OCI-LY7 (cell line): ENCODE measurements around the gene SOX12. TPM values are rescaled to one million over a fixed set of nuclear protein-coding genes. Genes with fewer than 3 reads are reported as not detected.
A peak's percentile ranks its signal among the peaks of the same experiment; 100 is the strongest.

ENCODE experiments used
- Bru-seq: library from RNA; stranded (reverse); fragments of 400-500 nt; gene quantifications from one replicate; lab custom pipeline; 2021; lab: Mats Ljungman, UMichigan
- BruChase-seq, 2 experiments: library from RNA; stranded (reverse); fragments of 400-500 nt; gene quantifications; one replicate each; lab custom pipeline; 2021; lab: Mats Ljungman, UMichigan
- BruUV-seq: library from RNA; stranded (reverse); fragments of 400-500 nt; replicated peaks from 2 replicates; lab custom pipeline; 2021; lab: Mats Ljungman, UMichigan
- CTCF ChIA-PET: fragments of 300-600 bp; sonication (Branson Sonifier 250); formaldehyde crosslinking; loops from one replicate; lab custom pipeline; 2022; ENCODE audit warnings: antibody characterized with exemption; ENCODE audit not compliant: unreplicated experiment; lab: Charles Lee
- POLR2A ChIA-PET: fragments of 300-600 bp; sonication (Branson Sonifier 250); formaldehyde crosslinking; loops from one replicate; lab custom pipeline; 2022; ENCODE audit warnings: antibody characterized with exemption; lab: Charles Lee
- DNase-seq: peaks from one replicate; pipeline ENCODE4 v3.0.0-alpha.2; 2015; ENCODE audit warnings: low spot score
- H2AFZ ChIP-seq: fragments of 200-600 bp; sonication (generic), shearing (Covaris generic); 2 replicates; pipeline ENCODE4 v1.6.1; 2014; ENCODE audit warnings: mild to moderate bottlenecking, antibody characterized with exemption, low read length, moderate library complexity
- H3K27ac ChIP-seq: fragments of 200-600 bp; sonication (generic); 2 replicates; pipeline ENCODE4 v1.5.1; 2014; ENCODE audit warnings: mixed run types, low read depth, mild to moderate bottlenecking, moderate library complexity, low read length, inconsistent platforms; ENCODE audit not compliant: poor library complexity, severe bottlenecking
- H3K36me3 ChIP-seq: fragments of 200-600 bp; sonication (generic); 2 replicates; pipeline ENCODE4 v1.6.1; 2014; ENCODE audit warnings: mild to moderate bottlenecking, antibody characterized with exemption, low read length, moderate library complexity, mixed read lengths; ENCODE audit not compliant: insufficient read depth
- H3K4me1 ChIP-seq: fragments of 200-600 bp; sonication (generic); 2 replicates; pipeline ENCODE4 v1.5.1; 2014; ENCODE audit warnings: mild to moderate bottlenecking, low read length; ENCODE audit not compliant: insufficient read depth, poor library complexity, severe bottlenecking
- H3K4me2 ChIP-seq: fragments of 200-600 bp; sonication (generic); 2 replicates; pipeline ENCODE4 v1.6.1; 2014; ENCODE audit warnings: mild to moderate bottlenecking, low read length
- H3K4me3 ChIP-seq: fragments of 200-600 bp; sonication (generic); 2 replicates; pipeline ENCODE4 v1.5.1; 2014; ENCODE audit warnings: mild to moderate bottlenecking, low read depth, low read length; ENCODE audit not compliant: poor library complexity, severe bottlenecking
- H3K79me2 ChIP-seq: fragments of 200-600 bp; sonication (generic); 2 replicates; pipeline ENCODE4 v1.6.1; 2016; ENCODE audit warnings: low read depth, mild to moderate bottlenecking, low read length, moderate library complexity, mixed read lengths; ENCODE audit not compliant: insufficient read depth
- H3K9me2 ChIP-seq: fragments of 200-600 bp; sonication (generic); 2 replicates; pipeline ENCODE4 v1.6.1; 2016; ENCODE audit warnings: mild to moderate bottlenecking, low read length, mixed read lengths; ENCODE audit not compliant: insufficient read depth
- H3K9me3 ChIP-seq: fragments of 200-600 bp; sonication (generic); 2 replicates; pipeline ENCODE4 v1.6.1; 2014; ENCODE audit warnings: mild to moderate bottlenecking, mixed run types, low read length, mixed read lengths
- H4K20me1 ChIP-seq: fragments of 200-600 bp; sonication (generic); 2 replicates; pipeline ENCODE4 v1.6.1; 2014; ENCODE audit warnings: mild to moderate bottlenecking, antibody characterized with exemption, low read length, moderate library complexity, mixed read lengths; ENCODE audit not compliant: insufficient read depth
- CTCF ChIP-seq: fragments of 200-600 bp; sonication (generic); conservative IDR thresholded peaks from 2 replicates; pipeline ENCODE4 v1.5.1; 2014; ENCODE audit warnings: mild to moderate bottlenecking, antibody characterized with exemption, low read length, moderate library complexity, mixed read lengths
- EZH2phosphoT487 ChIP-seq: fragments of 200-600 bp; sonication (generic); IDR thresholded peaks from 2 replicates; pipeline ENCODE4 v1.6.1; 2018; ENCODE audit warnings: low read depth, borderline replicate concordance, mild to moderate bottlenecking, mixed run types, antibody characterized with exemption, low read length, moderate library complexity, mixed read lengths
- intact Hi-C: fragments of 100-400 bp; cut with micrococcal nuclease; formaldehyde crosslinking; loops from one replicate; pipeline ENCODE4 v1.10.0; 2022; ENCODE audit not compliant: unreplicated experiment
- long read RNA-seq: library from polyadenylated mRNA; stranded (forward); transcript quantifications from one replicate; pipeline ENCODE4 v2.0.0, GENCODE V29; 2022
- total RNA-seq, 2 experiments: library from RNA; depleted of rRNA in 1 of 2; stranded (reverse); fragments of >200 nt in 1 of 2; shearing (Covaris generic) in 1 of 2; gene quantifications; 2 replicates each; pipeline ENCODE4 v1.2.3, GENCODE V29; 2014 to 2022

The SOX12 gene
- 12.9 and 16.4 TPM in 2 replicates for total RNA-seq (2014; rRNA removed; shearing (Covaris generic))
- total RNA-seq (2022), result 43.8 and 46.6 TPM in 2 replicates
- percentile 69 among the genes with signal in this experiment for Bru-seq, nascent RNA
- percentile 84 among the genes with signal in this experiment for BruChase-seq, experiment 1, labeled RNA remaining after a 6-hour chase
- percentile 89 among the genes with signal in this experiment for BruChase-seq, experiment 2, labeled RNA remaining after a 2-hour chase
- long read RNA-seq, full-length matches to known transcripts, result 30 of 30 reads
- long read RNA-seq, partial matches to known transcripts, result 0 of 30 reads
- long read RNA-seq, other reads (novel, unspliced or antisense), result 0 of 30 reads

DNA sequence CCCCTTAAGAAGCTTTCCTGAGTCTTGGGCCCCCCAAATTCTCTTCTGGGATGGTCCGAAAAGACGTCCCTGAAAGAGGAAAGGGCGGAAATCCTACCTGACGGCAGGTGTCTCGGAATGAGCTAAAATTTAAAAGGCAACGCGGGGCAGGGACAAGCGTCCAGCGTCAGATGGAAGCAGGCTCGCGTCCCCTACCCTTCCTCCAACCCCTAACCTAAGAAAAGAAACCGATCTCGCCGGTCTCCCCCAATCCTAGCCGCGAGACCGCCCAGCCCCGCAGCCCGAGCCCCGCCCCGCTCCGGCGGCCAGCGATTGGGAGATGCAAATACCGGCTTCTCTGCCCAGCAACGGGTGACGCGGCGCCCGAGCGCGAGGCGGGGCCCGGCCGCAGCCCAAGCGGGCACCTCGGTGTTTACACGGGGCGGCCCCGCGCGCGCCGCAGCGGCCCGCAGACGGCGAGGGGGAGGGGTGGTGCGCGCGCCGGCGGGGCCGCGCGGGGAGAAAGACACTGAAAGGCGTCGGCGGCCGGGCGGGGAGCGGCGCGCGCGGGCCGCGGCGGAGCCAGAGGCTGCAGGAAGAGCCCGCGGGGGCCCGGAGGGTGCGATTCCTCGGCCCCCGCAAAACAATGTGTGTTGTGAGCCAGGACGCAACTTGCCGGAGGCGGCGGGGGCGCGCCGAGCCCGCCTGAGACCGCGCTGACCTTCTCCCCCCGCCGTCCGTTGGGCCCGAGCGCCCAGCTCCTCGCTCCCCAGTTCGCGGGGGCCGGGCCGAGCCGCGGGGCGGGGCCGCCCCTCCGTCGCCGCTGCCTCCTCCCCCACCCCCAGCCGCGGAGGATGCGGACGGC, at the start of gene SOX12:
Gene SOX12, plus strand, starts transcription at position 508 of the 844 bp plus-strand sequence. CDS start 373 bp downstream, outside the sequence.
- Histone ChIP-seq H3K27ac (peak within 1 kb of the TSS; percentile 85), H3K79me2 (peaks cover 35% of the 10 kb centered on the region), H3K4me2 (peak within 1 kb of the TSS; percentile 99), H3K4me3 (peak within 1 kb of the TSS; percentile 98), H3K9me3 (no peaks in the 10 kb centered on the region), H2AFZ (peak within 1 kb of the TSS; percentile 91), H3K9me2 (no peaks in the 10 kb centered on the region), H3K4me1 (peaks cover 34% of the 10 kb centered on the region), H4K20me1 (peaks cover 19% of the 10 kb centered on the region; the same call in 1 of the 2 replicates), H3K36me3 (peaks cover 28% of the 10 kb centered on the region)
- intact Hi-C loops, result loop anchor here (1.0 kb wide), 1 partner anchor 28 kb away; the partner anchor contains the start of gene ZCCHC3
- peak; percentile 94 for DNase-seq
- POLR2A ChIA-PET, result interaction anchor here (0.6 to 3.0 kb wide), 6 partner anchors 13 to 55 kb away, joined by 3 to 12 read pairs (median 5); partner anchors contain the start of genes TRIB3 and ZCCHC3
- CTCF ChIA-PET, result interaction anchor here (1.4 kb wide), 1 partner anchor 15 kb away, joined by 6 read pairs; no protein-coding TSS in a partner anchor
- no peak for TF ChIP-seq EZH2phosphoT487
- TF ChIP-seq CTCF, result no peak
- BruUV-seq, result no TSS peak

DNA sequence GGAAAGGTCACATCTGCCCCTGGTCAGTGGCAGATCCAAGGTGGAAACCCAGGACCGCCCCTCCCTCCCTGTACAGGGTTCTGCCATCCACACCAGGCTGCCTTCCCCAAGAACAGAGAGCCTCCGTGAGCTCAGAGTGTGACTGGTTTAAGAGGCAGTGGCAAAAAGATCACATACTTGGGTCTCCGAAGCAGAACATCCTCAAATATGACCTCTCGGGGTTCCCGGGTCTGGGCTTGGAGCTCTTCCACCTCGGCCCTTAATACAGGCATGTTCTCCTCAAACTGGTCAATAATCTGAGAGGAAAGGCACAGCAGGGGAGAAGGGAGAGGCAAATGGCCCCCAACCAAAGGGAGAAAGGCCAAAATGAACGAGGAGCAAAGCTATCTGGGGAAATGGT, 49.6 kb upstream of the SOX12 start:
- no peak for DNase-seq
- H3K9me3 ChIP-seq, result no peaks in the 10 kb centered on the region
- no peak overlapping the region for H3K27ac ChIP-seq
- no peaks in the 10 kb centered on the region for H3K79me2 ChIP-seq
- H4K20me1 ChIP-seq, result no peaks in the 10 kb centered on the region
- ChIA-PET CTCF (no interaction called here), POLR2A (no interaction called here)
- intact Hi-C loops, result no loop called here
- H3K4me1 ChIP-seq, result no peaks in the 10 kb centered on the region
- no peak overlapping the region for H3K4me2 ChIP-seq
- no peaks in the 10 kb centered on the region for H3K9me2 ChIP-seq
- TF ChIP-seq EZH2phosphoT487 (no peak), CTCF (no peak)
- no peak overlapping the region for H2AFZ ChIP-seq
- peaks cover 11% of the 10 kb centered on the region; the same call in 1 of the 2 replicates for H3K36me3 ChIP-seq
- H3K4me3 ChIP-seq, result no peak overlapping the region
- no TSS peak for BruUV-seq
